A549 (cell line): ENCODE data around the gene G6PC1. TPM values are rescaled to one million over a fixed set of nuclear protein-coding genes. Genes with fewer than 3 reads are reported as not detected.
"Not testable (repeated sequence)": the region's sequence is repeated elsewhere in the genome, so short reads cannot be mapped to it uniquely, and the experiment has no call there.

Experiments used
- ATAC-seq, 2 experiments: fragments of 200-7000 bp in 1 of 2; fragments of >200 bp in 1 of 2; cut with Nextera tagmentation in 1 of 2; cut with Tn5 transposase in 1 of 2; 3 replicates each; pipeline versions ENCODE4 v1.8.0 to v1.9.1; 2018 to 2020; ENCODE audit warnings: mild to moderate bottlenecking in 1 of 2, moderate library complexity in 1 of 2
- CTCF ChIA-PET: fragments of 300-600 bp; sonication (Branson Sonifier 250); formaldehyde crosslinking; extraction: SDS; loops from one replicate; lab custom pipeline; 2021; ENCODE audit warnings: antibody characterized with exemption, inconsistent platforms; lab: Yijun Ruan, JAX
- POLR2A ChIA-PET: fragments of 350-600 bp; formaldehyde crosslinking; extraction: SDS; loops from one replicate; lab custom pipeline; 2021; ENCODE audit warnings: antibody characterized with exemption, inconsistent platforms; lab: Yijun Ruan, JAX
- DNase-seq, 2 experiments: peaks; one replicate each; pipeline versions ENCODE4 v3.0.0 to v3.0.0-alpha.2; 2011 to 2016; ENCODE audit warnings: low read depth in 1 of 2, low spot score in 1 of 2
- FAIRE-seq: peaks from 2 replicates; lab custom pipeline; 2011; peaks lifted over from hg19 to GRCh38; lab: Jason Lieb, UNC
- H3K27ac ChIP-seq, 2 experiments: fragments of >200 bp; sonication (Bioruptor Twin); formaldehyde crosslinking; 3 replicates each; pipeline ENCODE4 v1.5.1; 2016 to 2017
- H3K4me1 ChIP-seq: fragments of >200 bp; sonication (Bioruptor Twin); formaldehyde crosslinking; 3 replicates; pipeline ENCODE4 v1.6.1; 2016
- H3K4me2 ChIP-seq: fragments of >200 bp; sonication (Bioruptor Twin); formaldehyde crosslinking; 3 replicates; pipeline ENCODE4 v1.6.1; 2016
- H3K4me3 ChIP-seq: fragments of >200 bp; sonication (Bioruptor Twin); formaldehyde crosslinking; 3 replicates; pipeline ENCODE4 v1.5.1; 2016
- H3K9me3 ChIP-seq: fragments of >200 bp; sonication (Bioruptor Twin); formaldehyde crosslinking; 3 replicates; pipeline ENCODE4 v1.6.1; 2016
- ATOH8 ChIP-seq: fragments of 250-450 bp; sonication (Bioruptor Pico); IDR thresholded peaks from 2 replicates; pipeline ENCODE4 v1.5.0; 2020; ENCODE audit warnings: low read depth, mild to moderate bottlenecking, moderate library complexity
- CBX2 ChIP-seq: fragments of 200-600 bp; sonication (generic); IDR thresholded peaks from 2 replicates; pipeline ENCODE4 v1.6.1; 2016; ENCODE audit warnings: low read depth, mild to moderate bottlenecking, borderline replicate concordance
- CBX8 ChIP-seq: fragments of 200-600 bp; sonication (generic); IDR thresholded peaks from 2 replicates; pipeline ENCODE4 v1.6.1; 2016
- CHD2 ChIP-seq: fragments of 150-350 bp; IDR thresholded peaks from 2 replicates; pipeline ENCODE4 v1.6.1; 2014; ENCODE audit warnings: low read length; ENCODE audit not compliant: partially characterized antibody
- CTCF ChIP-seq: fragments of >200 bp; sonication (Bioruptor Twin); formaldehyde crosslinking; IDR thresholded peaks from 3 replicates; pipeline ENCODE4 v1.5.1; 2016
- E2F6 ChIP-seq: IDR thresholded peaks from 2 replicates; pipeline ENCODE4 v1.6.1; 2012; ENCODE audit warnings: low read depth, borderline replicate concordance
- EHF ChIP-seq: fragments of 250-450 bp; sonication (Bioruptor Pico); IDR thresholded peaks from 2 replicates; pipeline ENCODE4 v1.5.0; 2020; ENCODE audit warnings: mild to moderate bottlenecking
- EP300 ChIP-seq, 2 experiments: fragments of >200 bp; sonication (Bioruptor Twin); formaldehyde crosslinking; IDR thresholded peaks; 2 replicates in 1 of 2; 3 replicates in 1 of 2; pipeline ENCODE4 v1.6.1; 2016 to 2017
- HMGXB4 ChIP-seq: fragments of 250-450 bp; sonication (Bioruptor Pico); IDR thresholded peaks from 2 replicates; pipeline ENCODE4 v1.5.0; 2021; ENCODE audit warnings: mild to moderate bottlenecking, moderate library complexity, borderline replicate concordance
- KDM1A ChIP-seq: fragments of 200-600 bp; sonication (generic); IDR thresholded peaks from 2 replicates; pipeline ENCODE4 v1.6.1; 2016; ENCODE audit warnings: low read depth, mild to moderate bottlenecking
- NR3C1 ChIP-seq: fragments of >200 bp; sonication (Bioruptor Twin); formaldehyde crosslinking; IDR thresholded peaks from 3 replicates; pipeline ENCODE4 v1.6.1; 2017
- PBX3 ChIP-seq: IDR thresholded peaks from 2 replicates; pipeline ENCODE4 v1.6.1; 2012
- RNF2 ChIP-seq: fragments of 200-600 bp; sonication (generic); IDR thresholded peaks from 2 replicates; pipeline ENCODE4 v1.6.1; 2016; ENCODE audit warnings: low read depth, mild to moderate bottlenecking, antibody characterized with exemption, moderate library complexity, borderline replicate concordance
- SREBF2 ChIP-seq: fragments of 450-650 bp; IDR thresholded peaks from 2 replicates; pipeline ENCODE4 v1.6.1; 2014; ENCODE audit warnings: mild to moderate bottlenecking, moderate library complexity
- TP53 ChIP-seq: fragments of 250-450 bp; sonication (Bioruptor Pico); IDR thresholded peaks from 2 replicates; pipeline ENCODE4 v1.5.0; 2021; ENCODE audit warnings: mild to moderate bottlenecking, moderate library complexity
- WGBS: methylation state at CpG from one replicate; pipeline ENCODE4 v1.1.6; 2017; ENCODE audit errors: missing lambda C conversion rate; 5-methylcytosine and 5-hydroxymethylcytosine counted together
- polyA plus RNA-seq, 4 experiments: library from polyadenylated mRNA; depleted of rRNA in 3 of 4; stranded (reverse); fragments of >200 nt; fragmentation: RNase III in 1 of 4; extraction: RNeasy Plus Mini Kit Qiagen cat#74134 plus additional on column Dnase treatment in 1 of 4; gene quantifications; 2 replicates in 3 of 4; 3 replicates in 1 of 4; pipeline ENCODE4 v1.2.3, GENCODE V29; 2011 to 2017

G6PC1 gene
- polyA plus RNA-seq, 2 of the 4 experiments (the other 2 are of a cell fraction), result not detected

- H3K9me3 ChIP-seq, result no peaks in the 10 kb centered on the region
- H3K27ac ChIP-seq, result no peak overlapping the region
- no peak for TF ChIP-seq EHF (CRISPR knock-in tag)
- TF ChIP-seq CBX8, result no peak
- no peak for TF ChIP-seq HMGXB4 (CRISPR knock-in tag)
- no peak for TF ChIP-seq CHD2
- no peak for TF ChIP-seq CBX2
- TF ChIP-seq PBX3, result no peak
- no peak for TF ChIP-seq CTCF
- TF ChIP-seq E2F6, result no peak
- no peak for TF ChIP-seq TP53
- no peak for TF ChIP-seq KDM1A
- no peak for TF ChIP-seq NR3C1
- TF ChIP-seq RNF2, result no peak
- no peak for TF ChIP-seq EP300 (IDR thresholded peaks at IDR 0.05)
- TF ChIP-seq ATOH8 (CRISPR knock-in tag), result no peak
- no peak for TF ChIP-seq SREBF2
- WGBS, result 72% methylated on average over 7 of the region's 7 CpGs
- H3K4me1 ChIP-seq, result peaks cover 6% of the 10 kb centered on the region; the same call in 2 of the 3 replicates
- ChIA-PET POLR2A (interaction anchor here (0.7 kb wide), 1 partner anchor 427 kb away, joined by 3 read pairs; no protein-coding TSS in a partner anchor), CTCF (interaction anchor here (0.8 to 3.1 kb wide), 8 partner anchors 12 to 60 kb away, joined by 3 to 15 read pairs (median 4); partner anchors contain the start of genes AOC2 and BECN1)
- no peak overlapping the region for H3K4me2 ChIP-seq
- FAIRE-seq (no peak), DNase-seq (no peak), ATAC-seq (no peak)
- H3K4me3 ChIP-seq, result no peak overlapping the region
These were observed 16.6 kb upstream of the G6PC1 start for GRCh38 chr17:42883802-42884558.

GRCh38 chr17:42885806-42886205 lies 14.8 kb upstream of the G6PC1 start:
- FAIRE-seq, H3K4me3 ChIP-seq, H3K4me2 ChIP-seq, DNase-seq, H3K4me1 ChIP-seq, POLR2A ChIA-PET, ATAC-seq, H3K27ac ChIP-seq, H3K9me3 ChIP-seq: not testable (repeated sequence)
- WGBS, result 100% methylated on average over 3 of the region's 3 CpGs
- CTCF ChIA-PET, result interaction anchor here (0.7 to 3.1 kb wide), 6 partner anchors 12 to 80 kb away, joined by 3 to 15 read pairs (median 3); no protein-coding TSS in a partner anchor
